ENCODE results near the gene TSHZ3. TPM values are rescaled to one million over a fixed set of nuclear protein-coding genes. Genes with fewer than 3 reads are reported as not detected.

Gene TSHZ3
- total RNA-seq, 1 experiment from 2014 or later, result 0.05 TPM

- Histone ChIP-seq H3K27ac (ENCODE audit: low read depth, low read length) (no peak overlapping the region), H3K36me3 (ENCODE audit: control insufficient read depth in 1 of 2, insufficient read depth in 2 of 2, low read length in 2 of 2) (no peaks in the 10 kb centered on the region), H3K4me3 (replicated peaks in 1 of 2; ENCODE audit: low read depth in 1 of 2, low read length in 2 of 2) (no peak overlapping the region), H3K9me2 (ENCODE audit: insufficient read depth) (no peaks in the 10 kb centered on the region), H3K4me1 (ENCODE audit: control insufficient read depth in 1 of 2, insufficient read depth in 2 of 2, low read length in 2 of 2) (no peaks in the 10 kb centered on the region), H2AFZ (ENCODE audit: low read depth, low read length, poor library complexity, severe bottlenecking) (no peak overlapping the region), H3K27me3 (ENCODE audit: insufficient read depth, low read length) (no peaks in the 10 kb centered on the region), H3K9me3 (ENCODE audit: control insufficient read depth in 1 of 2, insufficient read depth in 1 of 2, low read depth in 1 of 2, low read length in 2 of 2) (peaks cover 6 to 22% of the 10 kb centered on the region in 2 experiments; a peak in 2 of 4 replicates), H4K20me1 (ENCODE audit: insufficient read depth) (no peaks in the 10 kb centered on the region), H3K9ac (ENCODE audit: low read length) (no peak overlapping the region), H3K79me2 (ENCODE audit: insufficient read depth, low read length) (no peaks in the 10 kb centered on the region), H3K4me2 (ENCODE audit: low read length) (no peak overlapping the region)
- no peak for ATAC-seq
- CTCF ChIA-PET, result no interaction called here
- POLR2A ChIA-PET, result no interaction called here
- TF ChIP-seq EZH2 (IDR thresholded peaks at IDR 0.05) (no peak), EGR1 (IDR thresholded peaks at IDR 0.05; ENCODE audit: low read depth) (no peak), CBX3 (IDR thresholded peaks at IDR 0.05; ENCODE audit: low read depth) (no peak), TCF7L2 (IDR thresholded peaks at IDR 0.05; ENCODE audit: borderline replicate concordance, extremely low read depth, insufficient read depth, insufficient read length) (no peak), CTCF (IDR thresholded peaks at IDR 0.05 in 2 of 3, conservative IDR thresholded peaks at IDR 0.05 in 1 of 3; ENCODE audit: borderline replicate concordance in 1 of 3, insufficient read depth in 1 of 3, low read depth in 2 of 3, low read length in 2 of 3) (no peak), RAD21 (IDR thresholded peaks at IDR 0.05; ENCODE audit: low read depth) (no peak), ELF1 (IDR thresholded peaks at IDR 0.05; ENCODE audit: borderline replicate concordance, low read depth) (no peak), POLR2AphosphoS5 (IDR thresholded peaks at IDR 0.05; ENCODE audit: low read depth, low read length) (no peak)
- intact Hi-C loops (cut with micrococcal nuclease), result no loop called here
- no peak for DNase-seq (ENCODE audit: low read depth, low spot score)
- no TSS peak for BruUV-seq (replicated peaks)
- RAD21 ChIA-PET (ENCODE audit: low non-redundant PET in 1 of 2, low total read pairs in 2 of 2, uncharacterized antibody in 2 of 2, unreplicated experiment in 2 of 2), result no interaction called here
Observed at GRCh38 chr19:31338069-31338776, 11.0 kb downstream of the TSHZ3 start.

All from HCT116 (cell line).